IMR-90 (cell line): ENCODE results near the gene KLHL25. TPM values are rescaled to one million over a fixed set of nuclear protein-coding genes. Genes with fewer than 3 reads are reported as not detected.

Experiments
- ATAC-seq: fragments of 200-7000 bp; cut with Tn5 transposase; 2 replicates; pipeline ENCODE4 v1.9.1; 2020; ENCODE audit warnings: low read depth, mild to moderate bottlenecking, moderate library complexity
- BruUV-seq: library from RNA; stranded (reverse); fragments of 400-500 nt; replicated peaks from 2 replicates; lab custom pipeline; 2021; lab: Mats Ljungman, UMichigan
- CTCF ChIA-PET: fragments of 300-600 bp; formaldehyde crosslinking; extraction: SDS; loops from one replicate; lab custom pipeline; 2021; ENCODE audit warnings: antibody characterized with exemption; lab: Yijun Ruan, JAX
- POLR2A ChIA-PET: fragments of 300-600 bp; sonication (Branson Sonifier 250); formaldehyde crosslinking; loops from one replicate; lab custom pipeline; 2022; ENCODE audit warnings: antibody characterized with exemption; ENCODE audit not compliant: unreplicated experiment; lab: Charles Lee
- DNase-seq: peaks from one replicate; pipeline ENCODE4 v3.0.0; 2013
- H2AFZ ChIP-seq: replicated peaks from 2 replicates; pipeline ENCODE3; 2013; ENCODE audit warnings: low read length, mild to moderate bottlenecking; ENCODE audit not compliant: poor library complexity
- H2AK5ac ChIP-seq: 2 replicates; pipeline ENCODE4 v1.6.1; 2013; ENCODE audit warnings: low read depth, low read length, inconsistent platforms
- H2AK9ac ChIP-seq: replicated peaks from 2 replicates; pipeline ENCODE3; 2013; ENCODE audit warnings: mild to moderate bottlenecking, low read depth, low read length, moderate library complexity; ENCODE audit not compliant: poor library complexity
- H2BK120ac ChIP-seq: 2 replicates; pipeline ENCODE4 v1.6.1; 2013; ENCODE audit warnings: low read depth, low read length, inconsistent platforms
- H2BK15ac ChIP-seq: 3 replicates; pipeline ENCODE4 v1.6.1; 2013; ENCODE audit warnings: low read depth, low read length, inconsistent platforms
- H2BK20ac ChIP-seq: 2 replicates; pipeline ENCODE4 v1.6.1; 2013; ENCODE audit warnings: low read depth, mild to moderate bottlenecking, inconsistent platforms, low read length, moderate library complexity
- H2BK5ac ChIP-seq: 2 replicates; pipeline ENCODE4 v1.6.1; 2013; ENCODE audit warnings: mild to moderate bottlenecking, low read depth, low read length, inconsistent platforms; ENCODE audit not compliant: poor library complexity, severe bottlenecking
- H3K14ac ChIP-seq: replicated peaks from 2 replicates; pipeline ENCODE4 v1.6.1; 2013; ENCODE audit warnings: low read depth, low read length, inconsistent platforms
- H3K18ac ChIP-seq: 2 replicates; pipeline ENCODE4 v1.6.1; 2013; ENCODE audit warnings: low read depth, low read length, control low read depth
- H3K23ac ChIP-seq: 2 replicates; pipeline ENCODE4 v1.6.1; 2013; ENCODE audit warnings: low read depth, low read length, inconsistent platforms
- H3K27ac ChIP-seq: 2 replicates; pipeline ENCODE4 v1.5.1; 2013; ENCODE audit warnings: mild to moderate bottlenecking, control low read depth, low read length; ENCODE audit not compliant: insufficient read depth
- H3K27me3 ChIP-seq: 2 replicates; pipeline ENCODE4 v1.6.1; 2013; ENCODE audit warnings: low read length; ENCODE audit not compliant: control insufficient read depth, insufficient read depth
- H3K36me3 ChIP-seq: 2 replicates; pipeline ENCODE4 v1.6.1; 2013; ENCODE audit warnings: low read length, mixed read lengths; ENCODE audit not compliant: control insufficient read depth, insufficient read depth
- H3K4ac ChIP-seq: 2 replicates; pipeline ENCODE4 v1.6.1; 2013; ENCODE audit warnings: low read depth, low read length, inconsistent platforms
- H3K4me1 ChIP-seq: 2 replicates; pipeline ENCODE4 v1.6.1; 2013; ENCODE audit warnings: low read length, mixed read lengths; ENCODE audit not compliant: control insufficient read depth, insufficient read depth
- H3K4me2 ChIP-seq: 2 replicates; pipeline ENCODE4 v1.6.1; 2013; ENCODE audit warnings: low read depth, mild to moderate bottlenecking, control low read depth, low read length, moderate library complexity
- H3K4me3 ChIP-seq: 2 replicates; pipeline ENCODE4 v1.5.1; 2013; ENCODE audit warnings: low read depth, mild to moderate bottlenecking, control low read depth, low read length, moderate library complexity; ENCODE audit not compliant: insufficient read depth
- H3K56ac ChIP-seq: 2 replicates; pipeline ENCODE4 v1.6.1; 2013; ENCODE audit warnings: low read length, inconsistent platforms; ENCODE audit not compliant: insufficient read depth; ENCODE audit errors: extremely low read depth
- H3K79me1 ChIP-seq, 2 experiments: 2 replicates each; pipeline ENCODE4 v1.6.1; 2013; ENCODE audit warnings: low read length in 2 of 2, inconsistent platforms in 1 of 2, low read depth in 1 of 2
- H3K9ac ChIP-seq: 2 replicates; pipeline ENCODE4 v1.6.1; 2013; ENCODE audit warnings: low read depth, low read length, control low read depth
- H3K9me1 ChIP-seq: 2 replicates; pipeline ENCODE4 v1.6.1; 2013; ENCODE audit warnings: low read length, inconsistent platforms; ENCODE audit not compliant: insufficient read depth
- H3K9me3 ChIP-seq: 2 replicates; pipeline ENCODE4 v1.6.1; 2013; ENCODE audit warnings: low read length; ENCODE audit not compliant: control insufficient read depth, insufficient read depth
- H4K20me1 ChIP-seq: 2 replicates; pipeline ENCODE4 v1.6.1; 2013; ENCODE audit warnings: low read length, inconsistent platforms; ENCODE audit not compliant: insufficient read depth
- H4K5ac ChIP-seq: 2 replicates; pipeline ENCODE4 v1.6.1; 2013; ENCODE audit warnings: mild to moderate bottlenecking, low read depth, low read length, control low read depth
- H4K8ac ChIP-seq, 2 experiments: 2 replicates each; pipeline ENCODE4 v1.6.1; 2013; ENCODE audit warnings: low read depth in 2 of 2, low read length in 2 of 2, control low read depth in 1 of 2, inconsistent platforms in 1 of 2
- H4K91ac ChIP-seq: 2 replicates; pipeline ENCODE4 v1.6.1; 2013; ENCODE audit warnings: low read depth, low read length, inconsistent platforms; ENCODE audit not compliant: insufficient read depth
- BHLHE40 ChIP-seq: fragments of 150-350 bp; IDR thresholded peaks from 2 replicates; pipeline ENCODE4 v1.6.1; 2016; ENCODE audit warnings: mild to moderate bottlenecking, low read depth, low read length
- CHD1 ChIP-seq: IDR thresholded peaks from 2 replicates; pipeline ENCODE4 v1.6.1; 2012; ENCODE audit warnings: low read depth, low read length, improper control_type of control experiment
- FOS ChIP-seq: fragments of 150-350 bp; IDR thresholded peaks from 2 replicates; pipeline ENCODE4 v1.6.1; 2016; ENCODE audit warnings: low read depth, low read length
- MAZ ChIP-seq: IDR thresholded peaks from 2 replicates; pipeline ENCODE4 v1.6.1; 2012; ENCODE audit warnings: low read depth, mild to moderate bottlenecking, low read length, improper control_type of control experiment, moderate library complexity, borderline replicate concordance
- MXI1 ChIP-seq: IDR thresholded peaks from 2 replicates; pipeline ENCODE4 v1.6.1; 2012; ENCODE audit warnings: low read depth, mild to moderate bottlenecking, low read length, moderate library complexity, borderline replicate concordance
- POLR2A ChIP-seq: IDR thresholded peaks from 2 replicates; pipeline ENCODE4 v1.6.1; 2012; ENCODE audit warnings: mild to moderate bottlenecking, low read depth, low read length
- RCOR1 ChIP-seq: IDR thresholded peaks from 2 replicates; pipeline ENCODE4 v1.6.1; 2012; ENCODE audit warnings: mild to moderate bottlenecking, low read length, improper control_type of control experiment; ENCODE audit not compliant: insufficient replicate concordance
- RFX5 ChIP-seq: IDR thresholded peaks from 2 replicates; pipeline ENCODE4 v1.8.0; 2012; ENCODE audit warnings: low read depth, mild to moderate bottlenecking, low read length, moderate library complexity
- SMC3 ChIP-seq: fragments of 150-350 bp; IDR thresholded peaks from 2 replicates; pipeline ENCODE4 v1.6.1; 2016; ENCODE audit warnings: low read depth, mild to moderate bottlenecking, antibody characterized with exemption, low read length, moderate library complexity
- WGBS, 2 experiments: methylation state at CpG; one replicate each; pipeline versions ENCODE4 v1.1.5 to v1.1.7; 2013; ENCODE audit warnings: missing lambda C conversion rate in 2 of 2; ENCODE audit not compliant: insufficient read length in 1 of 2; ENCODE audit errors: extremely low coverage in 2 of 2; 5-methylcytosine and 5-hydroxymethylcytosine counted together
- dilution Hi-C: fragments of 300-500 bp; cut with HindIII; formaldehyde crosslinking; loops from one replicate; pipeline ENCODE4 v1.14.3; 2018; ENCODE audit warnings: low sequenced_read_pairs; ENCODE audit not compliant: unreplicated experiment
- in situ Hi-C: fragments of 300-500 bp; cut with MboI; formaldehyde crosslinking; loops from 3 replicates; pipeline ENCODE4 v1.14.3; 2019; ENCODE audit warnings: low sequenced_read_pairs, inconsistent platforms, mixed read lengths
- intact Hi-C: fragments of 100-400 bp; cut with micrococcal nuclease; formaldehyde crosslinking; loops from 2 replicates; pipeline ENCODE4 v1.10.0; 2022
- polyA plus RNA-seq, 3 experiments: library from polyadenylated mRNA; depleted of rRNA; stranded (reverse); fragments of >200 nt; gene quantifications; 2 replicates each; pipeline ENCODE4 v1.2.3, GENCODE V29; 2012; ENCODE audit warnings: low replicate concordance in 1 of 3
- total RNA-seq: library from RNA; depleted of rRNA; stranded (reverse); fragments of >200 nt; gene quantifications from 2 replicates; pipeline ENCODE4 v1.2.3, GENCODE V29; 2012
- TF ChIP-seq, protein P1 (sequence below): fragments of 150-350 bp; IDR thresholded peaks from 2 replicates; pipeline ENCODE4 v1.6.1; 2017; ENCODE audit warnings: mild to moderate bottlenecking, antibody characterized with exemption, low read length, low read depth
- TF ChIP-seq, protein P2 (sequence below): fragments of 150-350 bp; IDR thresholded peaks from 2 replicates; pipeline ENCODE4 v1.6.1; 2016; ENCODE audit warnings: low read depth, mild to moderate bottlenecking, low read length, moderate library complexity, borderline replicate concordance

Gene KLHL25
- total and polyA plus RNA-seq, 2 of the 4 experiments (the other 2 are of a cell fraction): 2.7 to 5.6 TPM

DNA sequence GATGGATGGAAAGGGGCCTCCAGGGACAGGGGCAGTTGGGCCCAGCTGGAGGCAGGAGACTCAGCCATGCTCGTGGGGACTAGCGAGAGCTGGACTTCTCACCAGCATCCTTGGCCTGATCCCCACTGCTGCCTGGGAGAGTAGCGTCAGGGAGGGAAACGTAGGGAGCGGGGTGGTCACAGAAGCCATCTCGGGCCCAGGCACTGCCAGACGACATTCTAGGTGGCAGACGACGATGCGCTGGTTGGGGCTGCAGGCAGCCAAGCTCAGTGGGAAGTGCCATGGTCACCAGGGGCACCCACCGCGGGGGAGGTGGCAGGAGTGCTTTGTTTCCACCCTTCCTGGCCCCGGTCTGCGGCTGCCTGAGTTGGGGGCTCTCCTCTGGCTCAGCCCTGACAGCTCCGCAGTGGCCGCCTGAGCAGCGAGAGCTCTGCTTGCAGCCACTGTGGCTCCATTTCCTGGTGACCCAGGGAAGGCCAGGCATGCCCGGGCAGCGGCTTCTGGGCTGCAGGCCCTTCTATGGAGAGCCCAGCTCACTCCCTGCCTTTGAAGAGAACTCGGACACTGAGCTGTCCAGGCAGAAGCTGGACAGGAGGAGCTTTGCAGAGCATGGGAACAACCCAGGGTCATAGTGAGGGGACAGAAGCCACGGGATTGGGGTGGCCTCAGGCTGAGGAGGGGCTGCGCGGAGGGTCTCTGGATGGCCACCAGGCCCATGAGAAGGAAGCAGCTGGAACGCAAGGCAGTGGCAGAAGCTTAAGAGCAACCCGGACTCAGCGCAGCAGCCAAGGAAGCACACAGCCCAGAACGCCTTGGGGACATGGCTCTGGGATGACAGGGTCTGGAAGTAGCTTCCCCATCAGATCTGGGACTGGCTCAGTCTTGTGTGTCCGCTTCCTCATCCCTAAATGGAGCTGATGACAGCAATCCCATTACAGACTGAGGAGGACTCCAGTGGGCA lies 30.8 kb downstream of the KLHL25 start (continued):
- TF ChIP-seq RFX5 (no peak), SMC3 (no peak), CHD1 (no peak)

DNA sequence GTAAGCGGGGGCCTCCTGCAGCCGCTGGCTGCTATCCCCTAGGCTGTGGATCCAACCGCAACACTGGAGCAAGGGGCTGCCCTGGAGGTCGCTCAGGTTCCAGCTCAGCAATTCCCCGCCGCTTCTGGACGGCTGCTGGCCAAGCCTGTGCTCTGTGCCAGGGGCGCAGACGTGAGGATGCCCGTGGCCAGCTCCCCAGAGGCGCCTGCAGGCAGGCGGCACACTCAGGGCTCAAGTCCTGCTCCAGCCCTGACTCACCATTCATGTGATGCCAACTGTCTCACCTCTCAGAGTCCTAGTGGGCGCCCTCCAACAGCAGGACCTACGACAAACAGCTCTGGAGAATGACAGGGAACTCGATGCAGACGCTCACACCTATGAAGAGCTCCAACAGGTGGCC lies 31.6 kb downstream of the KLHL25 start:
- H2AFZ ChIP-seq: no peak overlapping the region
- BruUV-seq: no TSS peak
- 0 out of 2 replicates have a peak, but pooled peaks cover 4% of the 10 kb centered on the region for H3K9me1 ChIP-seq
- ChIA-PET POLR2A (no interaction called here), CTCF (no interaction called here)
- no peak overlapping the region for H3K27ac ChIP-seq
- no peak overlapping the region for H2BK5ac ChIP-seq
- TF ChIP-seq RCOR1: no peak
- TF ChIP-seq, protein P1, sequence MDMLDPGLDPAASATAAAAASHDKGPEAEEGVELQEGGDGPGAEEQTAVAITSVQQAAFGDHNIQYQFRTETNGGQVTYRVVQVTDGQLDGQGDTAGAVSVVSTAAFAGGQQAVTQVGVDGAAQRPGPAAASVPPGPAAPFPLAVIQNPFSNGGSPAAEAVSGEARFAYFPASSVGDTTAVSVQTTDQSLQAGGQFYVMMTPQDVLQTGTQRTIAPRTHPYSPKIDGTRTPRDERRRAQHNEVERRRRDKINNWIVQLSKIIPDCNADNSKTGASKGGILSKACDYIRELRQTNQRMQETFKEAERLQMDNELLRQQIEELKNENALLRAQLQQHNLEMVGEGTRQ: no peak
- no peak for TF ChIP-seq CHD1
- TF ChIP-seq, protein P2, sequence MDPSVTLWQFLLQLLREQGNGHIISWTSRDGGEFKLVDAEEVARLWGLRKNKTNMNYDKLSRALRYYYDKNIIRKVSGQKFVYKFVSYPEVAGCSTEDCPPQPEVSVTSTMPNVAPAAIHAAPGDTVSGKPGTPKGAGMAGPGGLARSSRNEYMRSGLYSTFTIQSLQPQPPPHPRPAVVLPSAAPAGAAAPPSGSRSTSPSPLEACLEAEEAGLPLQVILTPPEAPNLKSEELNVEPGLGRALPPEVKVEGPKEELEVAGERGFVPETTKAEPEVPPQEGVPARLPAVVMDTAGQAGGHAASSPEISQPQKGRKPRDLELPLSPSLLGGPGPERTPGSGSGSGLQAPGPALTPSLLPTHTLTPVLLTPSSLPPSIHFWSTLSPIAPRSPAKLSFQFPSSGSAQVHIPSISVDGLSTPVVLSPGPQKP: no peak
- no peak for TF ChIP-seq MXI1
- no peak for TF ChIP-seq MAZ
- TF ChIP-seq RFX5: no peak
- no peak for TF ChIP-seq BHLHE40
- TF ChIP-seq FOS: no peak
- TF ChIP-seq POLR2A: no peak
- TF ChIP-seq SMC3: no peak
- H2AK9ac ChIP-seq: no peak overlapping the region
- H2BK120ac ChIP-seq: no peak overlapping the region
- in situ Hi-C loops: no loop called here
- no peak overlapping the region for H4K91ac ChIP-seq
- H3K36me3 ChIP-seq: peaks cover 5% of the 10 kb centered on the region; the same call in 1 of the 2 replicates
- H3K23ac ChIP-seq: no peak overlapping the region
- dilution Hi-C loops: no loop called here
- peaks cover 4 to 22% of the 10 kb centered on the region in 2 experiments; a peak in 3 of 4 replicates for H3K79me1 ChIP-seq
- no peak overlapping the region for H3K4me3 ChIP-seq
- H4K5ac ChIP-seq: no peak overlapping the region
- H4K8ac ChIP-seq: no peak overlapping the region
- H3K14ac ChIP-seq: no peak overlapping the region
- no peak overlapping the region for H2AK5ac ChIP-seq
- H2BK20ac ChIP-seq: no peak overlapping the region
- intact Hi-C loops: no loop called here
- no peak overlapping the region for H3K9ac ChIP-seq
- H4K20me1 ChIP-seq: peaks cover 19% of the 10 kb centered on the region; the same call in 1 of the 2 replicates
- WGBS, 2 experiments: 81% methylated on average over 13 of the region's 16 CpGs; no CpG with 5 or more reads in 1 of the 2 experiments
- no peak overlapping the region for H3K56ac ChIP-seq
- H2BK15ac ChIP-seq: no peak overlapping the region
- no peaks in the 10 kb centered on the region for H3K27me3 ChIP-seq
- ATAC-seq (no peak), DNase-seq (no peak)
- no peak overlapping the region for H3K18ac ChIP-seq
- no peak overlapping the region for H3K4me2 ChIP-seq
- no peak overlapping the region for H3K4ac ChIP-seq
- no peaks in the 10 kb centered on the region for H3K9me3 ChIP-seq
- no peaks in the 10 kb centered on the region; the same call in 1 of the 2 replicates for H3K4me1 ChIP-seq
